SK-N-SH treated with all-trans-retinoic acid at 6 μM for 48 hours (cell line): ENCODE data around the gene RNF40.

ENCODE experiments used
- ATAC-seq: fragments of 200-7000 bp; cut with Tn5 transposase; 3 replicates; pipeline ENCODE4 v1.9.1; 2020; ENCODE audit warnings: mild to moderate bottlenecking, moderate library complexity
- BACH2 ChIP-seq: fragments of 250-450 bp; sonication (Bioruptor Pico); IDR thresholded peaks from 2 replicates; pipeline ENCODE4 v1.9.0; 2021; ENCODE audit warnings: mild to moderate bottlenecking, borderline replicate concordance
- CSDC2 ChIP-seq: fragments of 250-450 bp; sonication (Bioruptor Pico); IDR thresholded peaks from 2 replicates; pipeline ENCODE4 v1.5.0; 2020; ENCODE audit warnings: mild to moderate bottlenecking, moderate library complexity
- ESRRG ChIP-seq: fragments of 250-450 bp; sonication (Bioruptor Pico); IDR thresholded peaks from 2 replicates; pipeline ENCODE4 v1.6.1; 2021; ENCODE audit warnings: mild to moderate bottlenecking
- GLIS3 ChIP-seq: fragments of 250-450 bp; sonication (Bioruptor Pico); IDR thresholded peaks from 2 replicates; pipeline ENCODE4 v1.5.0; 2020; ENCODE audit warnings: mild to moderate bottlenecking, moderate library complexity
- RARB ChIP-seq: fragments of 250-450 bp; sonication (Bioruptor Pico); IDR thresholded peaks from 2 replicates; pipeline ENCODE4 v1.8.0; 2021; ENCODE audit warnings: mild to moderate bottlenecking, moderate library complexity
- SNAI2 ChIP-seq: fragments of 250-450 bp; sonication (Bioruptor Pico); IDR thresholded peaks from 2 replicates; pipeline ENCODE4 v1.5.0; 2020; ENCODE audit warnings: mild to moderate bottlenecking, moderate library complexity
- TCF4 ChIP-seq: fragments of 250-450 bp; sonication (Bioruptor Pico); IDR thresholded peaks from 2 replicates; pipeline ENCODE4 v1.8.0; 2021; ENCODE audit warnings: mild to moderate bottlenecking, moderate library complexity, borderline replicate concordance
- ZC3H10 ChIP-seq: fragments of 250-450 bp; sonication (Bioruptor Pico); IDR thresholded peaks from 2 replicates; pipeline ENCODE4 v1.5.1; 2021; ENCODE audit warnings: mild to moderate bottlenecking, moderate library complexity
- ZFP3 ChIP-seq: fragments of 250-450 bp; sonication (Bioruptor Pico); IDR thresholded peaks from 2 replicates; pipeline ENCODE4 v1.5.0; 2020; ENCODE audit warnings: mild to moderate bottlenecking, moderate library complexity
- ZFP30 ChIP-seq: fragments of 450-650 bp; formaldehyde crosslinking; IDR thresholded peaks from 2 replicates; pipeline ENCODE4 v1.5.0; 2022; ENCODE audit warnings: mild to moderate bottlenecking, moderate library complexity
- ZNF565 ChIP-seq: fragments of 450-650 bp; formaldehyde crosslinking; conservative IDR thresholded peaks from 2 replicates; pipeline ENCODE4 v1.5.0; 2020; ENCODE audit warnings: low read depth, mild to moderate bottlenecking, moderate library complexity
- ZNF70 ChIP-seq: fragments of 450-650 bp; formaldehyde crosslinking; IDR thresholded peaks from 2 replicates; pipeline ENCODE4 v1.5.0; 2020; ENCODE audit warnings: mild to moderate bottlenecking, moderate library complexity
- ZNF8 ChIP-seq: fragments of 450-650 bp; formaldehyde crosslinking; IDR thresholded peaks from 2 replicates; pipeline ENCODE4 v1.5.0; 2020; ENCODE audit warnings: mild to moderate bottlenecking, moderate library complexity
- TF ChIP-seq, protein P1 (sequence below): fragments of 250-450 bp; sonication (Bioruptor Pico); IDR thresholded peaks from 2 replicates; pipeline ENCODE4 v1.8.0; 2021; ENCODE audit warnings: low read depth, mild to moderate bottlenecking, moderate library complexity, borderline replicate concordance
- TF ChIP-seq, protein P2 (sequence below): fragments of 250-450 bp; sonication (Bioruptor Pico); IDR thresholded peaks from 2 replicates; pipeline ENCODE4 v1.5.0; 2020; ENCODE audit warnings: mild to moderate bottlenecking, moderate library complexity
- TF ChIP-seq, protein P3 (sequence below): fragments of 250-450 bp; sonication (Bioruptor Pico); IDR thresholded peaks from 2 replicates; pipeline ENCODE4 v1.8.0; 2020; ENCODE audit warnings: mild to moderate bottlenecking, moderate library complexity, borderline replicate concordance
- TF ChIP-seq, protein P4 (sequence below): fragments of 250-450 bp; sonication (Bioruptor Pico); IDR thresholded peaks from 2 replicates; pipeline ENCODE4 v1.5.1; 2020; ENCODE audit warnings: low read depth, mild to moderate bottlenecking, moderate library complexity
- TF ChIP-seq, protein P5 (sequence below): fragments of 250-450 bp; sonication (Bioruptor Pico); IDR thresholded peaks from 2 replicates; pipeline ENCODE4 v1.5.1; 2021; ENCODE audit warnings: mild to moderate bottlenecking, moderate library complexity

The RNF40 gene

DNA sequence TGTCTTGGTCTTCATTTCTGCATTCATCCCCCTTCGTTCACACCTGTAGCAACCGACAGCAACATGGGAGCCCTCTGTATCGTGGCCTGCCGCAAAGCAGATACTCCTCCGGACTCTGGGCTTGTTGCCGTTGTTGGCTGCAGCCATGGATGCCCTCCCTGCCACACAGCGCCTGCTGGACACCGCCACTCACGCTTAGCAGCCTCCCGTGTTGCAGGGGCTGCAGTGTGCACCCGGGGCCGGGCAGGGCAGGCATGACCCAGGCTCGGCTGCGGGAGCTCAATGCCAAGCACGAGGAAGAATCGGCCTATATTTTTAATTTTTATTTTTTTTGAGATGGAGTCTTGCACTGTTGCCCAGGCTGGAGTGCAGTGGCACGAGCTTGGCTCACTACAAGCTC, 59.8 kb downstream of the RNF40 start:
- no peak for ATAC-seq
- no peak for TF ChIP-seq CSDC2
- no peak for TF ChIP-seq GLIS3 (CRISPR knock-in tag)
- TF ChIP-seq ZNF565: no peak
- TF ChIP-seq, protein P1, sequence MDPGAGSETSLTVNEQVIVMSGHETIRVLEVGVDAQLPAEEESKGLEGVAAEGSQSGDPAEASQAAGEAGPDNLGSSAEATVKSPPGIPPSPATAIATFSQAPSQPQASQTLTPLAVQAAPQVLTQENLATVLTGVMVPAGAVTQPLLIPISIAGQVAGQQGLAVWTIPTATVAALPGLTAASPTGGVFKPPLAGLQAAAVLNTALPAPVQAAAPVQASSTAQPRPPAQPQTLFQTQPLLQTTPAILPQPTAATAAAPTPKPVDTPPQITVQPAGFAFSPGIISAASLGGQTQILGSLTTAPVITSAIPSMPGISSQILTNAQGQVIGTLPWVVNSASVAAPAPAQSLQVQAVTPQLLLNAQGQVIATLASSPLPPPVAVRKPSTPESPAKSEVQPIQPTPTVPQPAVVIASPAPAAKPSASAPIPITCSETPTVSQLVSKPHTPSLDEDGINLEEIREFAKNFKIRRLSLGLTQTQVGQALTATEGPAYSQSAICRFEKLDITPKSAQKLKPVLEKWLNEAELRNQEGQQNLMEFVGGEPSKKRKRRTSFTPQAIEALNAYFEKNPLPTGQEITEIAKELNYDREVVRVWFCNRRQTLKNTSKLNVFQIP (CRISPR knock-in tag): no peak
- TF ChIP-seq TCF4 (CRISPR knock-in tag): no peak
- TF ChIP-seq RARB (CRISPR knock-in tag): no peak
- no peak for TF ChIP-seq SNAI2 (CRISPR knock-in tag)
- no peak for TF ChIP-seq ZFP3 (CRISPR knock-in tag)
- no peak for TF ChIP-seq ZNF70 (CRISPR knock-in tag)
- TF ChIP-seq, protein P2, sequence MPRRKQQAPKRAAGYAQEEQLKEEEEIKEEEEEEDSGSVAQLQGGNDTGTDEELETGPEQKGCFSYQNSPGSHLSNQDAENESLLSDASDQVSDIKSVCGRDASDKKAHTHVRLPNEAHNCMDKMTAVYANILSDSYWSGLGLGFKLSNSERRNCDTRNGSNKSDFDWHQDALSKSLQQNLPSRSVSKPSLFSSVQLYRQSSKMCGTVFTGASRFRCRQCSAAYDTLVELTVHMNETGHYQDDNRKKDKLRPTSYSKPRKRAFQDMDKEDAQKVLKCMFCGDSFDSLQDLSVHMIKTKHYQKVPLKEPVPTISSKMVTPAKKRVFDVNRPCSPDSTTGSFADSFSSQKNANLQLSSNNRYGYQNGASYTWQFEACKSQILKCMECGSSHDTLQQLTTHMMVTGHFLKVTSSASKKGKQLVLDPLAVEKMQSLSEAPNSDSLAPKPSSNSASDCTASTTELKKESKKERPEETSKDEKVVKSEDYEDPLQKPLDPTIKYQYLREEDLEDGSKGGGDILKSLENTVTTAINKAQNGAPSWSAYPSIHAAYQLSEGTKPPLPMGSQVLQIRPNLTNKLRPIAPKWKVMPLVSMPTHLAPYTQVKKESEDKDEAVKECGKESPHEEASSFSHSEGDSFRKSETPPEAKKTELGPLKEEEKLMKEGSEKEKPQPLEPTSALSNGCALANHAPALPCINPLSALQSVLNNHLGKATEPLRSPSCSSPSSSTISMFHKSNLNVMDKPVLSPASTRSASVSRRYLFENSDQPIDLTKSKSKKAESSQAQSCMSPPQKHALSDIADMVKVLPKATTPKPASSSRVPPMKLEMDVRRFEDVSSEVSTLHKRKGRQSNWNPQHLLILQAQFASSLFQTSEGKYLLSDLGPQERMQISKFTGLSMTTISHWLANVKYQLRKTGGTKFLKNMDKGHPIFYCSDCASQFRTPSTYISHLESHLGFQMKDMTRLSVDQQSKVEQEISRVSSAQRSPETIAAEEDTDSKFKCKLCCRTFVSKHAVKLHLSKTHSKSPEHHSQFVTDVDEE (CRISPR knock-in tag): no peak
- TF ChIP-seq, protein P3, sequence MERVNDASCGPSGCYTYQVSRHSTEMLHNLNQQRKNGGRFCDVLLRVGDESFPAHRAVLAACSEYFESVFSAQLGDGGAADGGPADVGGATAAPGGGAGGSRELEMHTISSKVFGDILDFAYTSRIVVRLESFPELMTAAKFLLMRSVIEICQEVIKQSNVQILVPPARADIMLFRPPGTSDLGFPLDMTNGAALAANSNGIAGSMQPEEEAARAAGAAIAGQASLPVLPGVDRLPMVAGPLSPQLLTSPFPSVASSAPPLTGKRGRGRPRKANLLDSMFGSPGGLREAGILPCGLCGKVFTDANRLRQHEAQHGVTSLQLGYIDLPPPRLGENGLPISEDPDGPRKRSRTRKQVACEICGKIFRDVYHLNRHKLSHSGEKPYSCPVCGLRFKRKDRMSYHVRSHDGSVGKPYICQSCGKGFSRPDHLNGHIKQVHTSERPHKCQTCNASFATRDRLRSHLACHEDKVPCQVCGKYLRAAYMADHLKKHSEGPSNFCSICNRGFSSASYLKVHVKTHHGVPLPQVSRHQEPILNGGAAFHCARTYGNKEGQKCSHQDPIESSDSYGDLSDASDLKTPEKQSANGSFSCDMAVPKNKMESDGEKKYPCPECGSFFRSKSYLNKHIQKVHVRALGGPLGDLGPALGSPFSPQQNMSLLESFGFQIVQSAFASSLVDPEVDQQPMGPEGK (CRISPR knock-in tag): no peak
- no peak for TF ChIP-seq ZC3H10 (CRISPR knock-in tag)
- TF ChIP-seq BACH2: no peak
- no peak for TF ChIP-seq ZFP30
- TF ChIP-seq, protein P4, sequence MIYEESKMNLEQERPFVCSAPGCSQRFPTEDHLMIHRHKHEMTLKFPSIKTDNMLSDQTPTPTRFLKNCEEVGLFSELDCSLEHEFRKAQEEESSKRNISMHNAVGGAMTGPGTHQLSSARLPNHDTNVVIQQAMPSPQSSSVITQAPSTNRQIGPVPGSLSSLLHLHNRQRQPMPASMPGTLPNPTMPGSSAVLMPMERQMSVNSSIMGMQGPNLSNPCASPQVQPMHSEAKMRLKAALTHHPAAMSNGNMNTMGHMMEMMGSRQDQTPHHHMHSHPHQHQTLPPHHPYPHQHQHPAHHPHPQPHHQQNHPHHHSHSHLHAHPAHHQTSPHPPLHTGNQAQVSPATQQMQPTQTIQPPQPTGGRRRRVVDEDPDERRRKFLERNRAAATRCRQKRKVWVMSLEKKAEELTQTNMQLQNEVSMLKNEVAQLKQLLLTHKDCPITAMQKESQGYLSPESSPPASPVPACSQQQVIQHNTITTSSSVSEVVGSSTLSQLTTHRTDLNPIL (CRISPR knock-in tag): no peak
- TF ChIP-seq, protein P5, sequence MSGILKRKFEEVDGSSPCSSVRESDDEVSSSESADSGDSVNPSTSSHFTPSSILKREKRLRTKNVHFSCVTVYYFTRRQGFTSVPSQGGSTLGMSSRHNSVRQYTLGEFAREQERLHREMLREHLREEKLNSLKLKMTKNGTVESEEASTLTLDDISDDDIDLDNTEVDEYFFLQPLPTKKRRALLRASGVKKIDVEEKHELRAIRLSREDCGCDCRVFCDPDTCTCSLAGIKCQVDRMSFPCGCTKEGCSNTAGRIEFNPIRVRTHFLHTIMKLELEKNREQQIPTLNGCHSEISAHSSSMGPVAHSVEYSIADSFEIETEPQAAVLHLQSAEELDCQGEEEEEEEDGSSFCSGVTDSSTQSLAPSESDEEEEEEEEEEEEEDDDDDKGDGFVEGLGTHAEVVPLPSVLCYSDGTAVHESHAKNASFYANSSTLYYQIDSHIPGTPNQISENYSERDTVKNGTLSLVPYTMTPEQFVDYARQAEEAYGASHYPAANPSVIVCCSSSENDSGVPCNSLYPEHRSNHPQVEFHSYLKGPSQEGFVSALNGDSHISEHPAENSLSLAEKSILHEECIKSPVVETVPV: no peak
- TF ChIP-seq ESRRG (CRISPR knock-in tag): no peak
- TF ChIP-seq ZNF8 (CRISPR knock-in tag): no peak
